H1 (cell line): Measurements from ENCODE around the gene RTEL1. TPM values are rescaled to one million over a fixed set of nuclear protein-coding genes. Genes with fewer than 3 reads are reported as not detected.

Source experiments
- JUN ChIP-seq: IDR thresholded peaks from 2 replicates; pipeline ENCODE4 v1.6.1; 2011; ENCODE audit warnings: low read depth, mild to moderate bottlenecking, improper control_type of control experiment, low read length
- KDM4A ChIP-seq: IDR thresholded peaks from one replicate; pipeline ENCODE4 v1.7.1; 2012; ENCODE audit warnings: low read depth, mild to moderate bottlenecking, moderate library complexity, low read length, inconsistent platforms; ENCODE audit not compliant: severe bottlenecking
- SIN3A ChIP-seq, 2 experiments: IDR thresholded peaks in 1 of 2; conservative IDR thresholded peaks in 1 of 2; 2 replicates each; pipeline ENCODE4 v1.6.1; 2011 to 2012; ENCODE audit warnings: low read length in 2 of 2, improper control_type of control experiment in 1 of 2, low read depth in 1 of 2, mild to moderate bottlenecking in 1 of 2
- SUZ12 ChIP-seq: fragments of 200-600 bp; sonication (generic); IDR thresholded peaks from 2 replicates; pipeline ENCODE4 v1.6.1; 2012; ENCODE audit warnings: mild to moderate bottlenecking, inconsistent platforms, low read length, moderate library complexity, mixed read lengths
- TCF12 ChIP-seq: IDR thresholded peaks from 2 replicates; pipeline ENCODE4 v1.6.1; 2011; ENCODE audit warnings: low read depth, mild to moderate bottlenecking, low read length
- polyA plus RNA-seq, 7 experiments: library from polyadenylated mRNA; depleted of rRNA in 3 of 7; stranded (reverse) in 5 of 7; unstranded in 2 of 7; fragments of >200 nt in 5 of 7; fragments of 200-250 nt in 2 of 7; gene quantifications; 1 replicate in 5 of 7; 2 replicates in 1 of 7; 4 replicates in 1 of 7; pipeline versions ENCODE4 v1.2.1 to v1.2.3, GENCODE V29; 2011 to 2013; ENCODE audit warnings: missing spikeins in 2 of 7, mixed read lengths in 2 of 7
- total RNA-seq: library from RNA; stranded (reverse); fragmentation: NEBNext Ultra II Directional; extraction: Animal tissue kit (Norgen Biotek cat#: 25700); gene quantifications from 2 replicates; pipeline ENCODE4 v1.2.1, GENCODE V29; 2021
- TF ChIP-seq, protein P1 (sequence below): fragments of 300-600 bp; sonication (generic); IDR thresholded peaks from 2 replicates; pipeline ENCODE4 v1.7.1; 2012; ENCODE audit warnings: low read length, moderate library complexity, mild to moderate bottlenecking, inconsistent platforms; ENCODE audit not compliant: insufficient replicate concordance
- TF ChIP-seq, protein P2 (sequence below): IDR thresholded peaks from 2 replicates; pipeline ENCODE4 v1.6.1; 2012; ENCODE audit warnings: low read length, inconsistent platforms

Gene RTEL1
- total and polyA plus RNA-seq, 2 of the 8 experiments (the other 6 are each of a cell fraction or from before 2014, with no cell fraction given) = 16.2 to 37.1 TPM

DNA sequence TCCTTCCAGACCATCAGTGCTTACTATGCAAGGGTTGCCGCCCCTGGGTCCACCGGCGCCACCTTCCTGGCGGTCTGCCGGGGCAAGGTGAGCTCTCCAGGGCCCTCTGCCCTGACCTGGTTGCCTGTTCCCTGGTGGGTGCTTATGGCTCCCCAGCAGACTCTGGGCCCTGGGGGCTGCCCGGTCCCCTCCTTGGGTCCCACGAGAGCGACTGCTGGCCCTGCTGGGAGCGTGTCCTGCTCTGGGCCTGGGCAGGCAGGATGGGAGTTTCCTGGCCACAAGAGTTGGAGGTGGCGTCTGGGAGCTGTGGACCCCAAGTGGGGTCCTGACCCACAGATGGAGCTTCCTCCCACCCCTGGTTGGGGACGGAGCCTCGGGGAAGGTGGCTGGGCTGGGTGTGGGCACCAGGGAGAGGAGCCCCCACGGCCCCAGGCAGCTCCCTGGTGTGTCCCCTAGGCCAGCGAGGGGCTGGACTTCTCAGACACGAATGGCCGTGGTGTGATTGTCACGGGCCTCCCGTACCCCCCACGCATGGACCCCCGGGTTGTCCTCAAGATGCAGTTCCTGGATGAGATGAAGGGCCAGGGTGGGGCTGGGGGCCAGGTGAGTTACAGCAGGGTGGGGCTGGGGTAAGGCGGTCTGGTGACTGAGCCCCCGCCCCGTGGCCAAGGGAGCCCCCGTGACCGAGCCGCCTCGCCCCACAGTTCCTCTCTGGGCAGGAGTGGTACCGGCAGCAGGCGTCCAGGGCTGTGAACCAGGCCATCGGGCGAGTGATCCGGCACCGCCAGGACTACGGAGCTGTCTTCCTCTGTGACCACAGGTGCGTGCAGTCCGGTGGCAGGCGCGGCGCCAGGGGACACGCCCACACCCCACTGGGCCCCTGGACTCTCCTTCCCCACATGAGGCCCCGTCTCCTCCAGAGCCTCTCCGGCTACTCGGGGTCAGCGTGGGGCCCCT, 31.2 kb downstream of the RTEL1 start (continued):
- TF ChIP-seq, protein P1, sequence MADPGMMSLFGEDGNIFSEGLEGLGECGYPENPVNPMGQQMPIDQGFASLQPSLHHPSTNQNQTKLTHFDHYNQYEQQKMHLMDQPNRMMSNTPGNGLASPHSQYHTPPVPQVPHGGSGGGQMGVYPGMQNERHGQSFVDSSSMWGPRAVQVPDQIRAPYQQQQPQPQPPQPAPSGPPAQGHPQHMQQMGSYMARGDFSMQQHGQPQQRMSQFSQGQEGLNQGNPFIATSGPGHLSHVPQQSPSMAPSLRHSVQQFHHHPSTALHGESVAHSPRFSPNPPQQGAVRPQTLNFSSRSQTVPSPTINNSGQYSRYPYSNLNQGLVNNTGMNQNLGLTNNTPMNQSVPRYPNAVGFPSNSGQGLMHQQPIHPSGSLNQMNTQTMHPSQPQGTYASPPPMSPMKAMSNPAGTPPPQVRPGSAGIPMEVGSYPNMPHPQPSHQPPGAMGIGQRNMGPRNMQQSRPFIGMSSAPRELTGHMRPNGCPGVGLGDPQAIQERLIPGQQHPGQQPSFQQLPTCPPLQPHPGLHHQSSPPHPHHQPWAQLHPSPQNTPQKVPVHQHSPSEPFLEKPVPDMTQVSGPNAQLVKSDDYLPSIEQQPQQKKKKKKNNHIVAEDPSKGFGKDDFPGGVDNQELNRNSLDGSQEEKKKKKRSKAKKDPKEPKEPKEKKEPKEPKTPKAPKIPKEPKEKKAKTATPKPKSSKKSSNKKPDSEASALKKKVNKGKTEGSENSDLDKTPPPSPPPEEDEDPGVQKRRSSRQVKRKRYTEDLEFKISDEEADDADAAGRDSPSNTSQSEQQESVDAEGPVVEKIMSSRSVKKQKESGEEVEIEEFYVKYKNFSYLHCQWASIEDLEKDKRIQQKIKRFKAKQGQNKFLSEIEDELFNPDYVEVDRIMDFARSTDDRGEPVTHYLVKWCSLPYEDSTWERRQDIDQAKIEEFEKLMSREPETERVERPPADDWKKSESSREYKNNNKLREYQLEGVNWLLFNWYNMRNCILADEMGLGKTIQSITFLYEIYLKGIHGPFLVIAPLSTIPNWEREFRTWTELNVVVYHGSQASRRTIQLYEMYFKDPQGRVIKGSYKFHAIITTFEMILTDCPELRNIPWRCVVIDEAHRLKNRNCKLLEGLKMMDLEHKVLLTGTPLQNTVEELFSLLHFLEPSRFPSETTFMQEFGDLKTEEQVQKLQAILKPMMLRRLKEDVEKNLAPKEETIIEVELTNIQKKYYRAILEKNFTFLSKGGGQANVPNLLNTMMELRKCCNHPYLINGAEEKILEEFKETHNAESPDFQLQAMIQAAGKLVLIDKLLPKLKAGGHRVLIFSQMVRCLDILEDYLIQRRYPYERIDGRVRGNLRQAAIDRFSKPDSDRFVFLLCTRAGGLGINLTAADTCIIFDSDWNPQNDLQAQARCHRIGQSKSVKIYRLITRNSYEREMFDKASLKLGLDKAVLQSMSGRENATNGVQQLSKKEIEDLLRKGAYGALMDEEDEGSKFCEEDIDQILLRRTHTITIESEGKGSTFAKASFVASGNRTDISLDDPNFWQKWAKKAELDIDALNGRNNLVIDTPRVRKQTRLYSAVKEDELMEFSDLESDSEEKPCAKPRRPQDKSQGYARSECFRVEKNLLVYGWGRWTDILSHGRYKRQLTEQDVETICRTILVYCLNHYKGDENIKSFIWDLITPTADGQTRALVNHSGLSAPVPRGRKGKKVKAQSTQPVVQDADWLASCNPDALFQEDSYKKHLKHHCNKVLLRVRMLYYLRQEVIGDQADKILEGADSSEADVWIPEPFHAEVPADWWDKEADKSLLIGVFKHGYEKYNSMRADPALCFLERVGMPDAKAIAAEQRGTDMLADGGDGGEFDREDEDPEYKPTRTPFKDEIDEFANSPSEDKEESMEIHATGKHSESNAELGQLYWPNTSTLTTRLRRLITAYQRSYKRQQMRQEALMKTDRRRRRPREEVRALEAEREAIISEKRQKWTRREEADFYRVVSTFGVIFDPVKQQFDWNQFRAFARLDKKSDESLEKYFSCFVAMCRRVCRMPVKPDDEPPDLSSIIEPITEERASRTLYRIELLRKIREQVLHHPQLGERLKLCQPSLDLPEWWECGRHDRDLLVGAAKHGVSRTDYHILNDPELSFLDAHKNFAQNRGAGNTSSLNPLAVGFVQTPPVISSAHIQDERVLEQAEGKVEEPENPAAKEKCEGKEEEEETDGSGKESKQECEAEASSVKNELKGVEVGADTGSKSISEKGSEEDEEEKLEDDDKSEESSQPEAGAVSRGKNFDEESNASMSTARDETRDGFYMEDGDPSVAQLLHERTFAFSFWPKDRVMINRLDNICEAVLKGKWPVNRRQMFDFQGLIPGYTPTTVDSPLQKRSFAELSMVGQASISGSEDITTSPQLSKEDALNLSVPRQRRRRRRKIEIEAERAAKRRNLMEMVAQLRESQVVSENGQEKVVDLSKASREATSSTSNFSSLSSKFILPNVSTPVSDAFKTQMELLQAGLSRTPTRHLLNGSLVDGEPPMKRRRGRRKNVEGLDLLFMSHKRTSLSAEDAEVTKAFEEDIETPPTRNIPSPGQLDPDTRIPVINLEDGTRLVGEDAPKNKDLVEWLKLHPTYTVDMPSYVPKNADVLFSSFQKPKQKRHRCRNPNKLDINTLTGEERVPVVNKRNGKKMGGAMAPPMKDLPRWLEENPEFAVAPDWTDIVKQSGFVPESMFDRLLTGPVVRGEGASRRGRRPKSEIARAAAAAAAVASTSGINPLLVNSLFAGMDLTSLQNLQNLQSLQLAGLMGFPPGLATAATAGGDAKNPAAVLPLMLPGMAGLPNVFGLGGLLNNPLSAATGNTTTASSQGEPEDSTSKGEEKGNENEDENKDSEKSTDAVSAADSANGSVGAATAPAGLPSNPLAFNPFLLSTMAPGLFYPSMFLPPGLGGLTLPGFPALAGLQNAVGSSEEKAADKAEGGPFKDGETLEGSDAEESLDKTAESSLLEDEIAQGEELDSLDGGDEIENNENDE = no peak
- TF ChIP-seq SUZ12 (no peak), TCF12 (no peak), KDM4A (no peak), SIN3A (conservative IDR thresholded peaks at IDR 0.05 in 1 of 2, IDR thresholded peaks at IDR 0.05 in 1 of 2; ENCODE audit: low read depth in 1 of 2, low read length in 2 of 2) (no peak), JUN (no peak)
- TF ChIP-seq, protein P2, sequence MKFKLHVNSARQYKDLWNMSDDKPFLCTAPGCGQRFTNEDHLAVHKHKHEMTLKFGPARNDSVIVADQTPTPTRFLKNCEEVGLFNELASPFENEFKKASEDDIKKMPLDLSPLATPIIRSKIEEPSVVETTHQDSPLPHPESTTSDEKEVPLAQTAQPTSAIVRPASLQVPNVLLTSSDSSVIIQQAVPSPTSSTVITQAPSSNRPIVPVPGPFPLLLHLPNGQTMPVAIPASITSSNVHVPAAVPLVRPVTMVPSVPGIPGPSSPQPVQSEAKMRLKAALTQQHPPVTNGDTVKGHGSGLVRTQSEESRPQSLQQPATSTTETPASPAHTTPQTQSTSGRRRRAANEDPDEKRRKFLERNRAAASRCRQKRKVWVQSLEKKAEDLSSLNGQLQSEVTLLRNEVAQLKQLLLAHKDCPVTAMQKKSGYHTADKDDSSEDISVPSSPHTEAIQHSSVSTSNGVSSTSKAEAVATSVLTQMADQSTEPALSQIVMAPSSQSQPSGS = no peak
